HG03103 (cell line): ENCODE data around the gene SYNC.
A peak's percentile ranks its signal among the peaks of the same experiment; 100 is the strongest.
"Not testable (repeated sequence)": the region's sequence is repeated elsewhere in the genome, so short reads cannot be mapped to it uniquely, and the experiment has no call there.

Experiments
- ATAC-seq: cut with Tn5 transposase; IDR thresholded peaks from one replicate; pipeline ENCODE4 v1.9.1; 2021; ENCODE audit warnings: low read depth; ENCODE audit not compliant: unreplicated experiment

The SYNC gene

DNA sequence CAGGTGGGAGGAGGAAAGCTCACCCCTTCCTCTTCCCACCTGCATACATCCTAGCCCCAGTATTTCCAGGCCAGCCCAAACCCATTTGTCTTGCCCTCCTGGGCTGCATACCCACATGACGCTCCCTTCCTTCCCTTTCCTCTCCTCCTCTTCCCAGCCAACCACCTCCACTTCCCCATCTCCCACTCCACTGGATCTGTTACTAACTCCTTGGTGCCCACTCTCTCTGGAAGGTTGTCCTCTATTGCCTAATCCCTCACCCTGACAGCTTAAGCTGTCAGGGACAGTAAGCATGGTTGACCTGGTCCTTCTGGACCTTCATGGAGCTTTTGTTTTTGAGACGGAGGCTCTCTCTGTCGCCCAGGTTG, 23.0 kb upstream of the SYNC start:
- ATAC-seq = no peak

DNA sequence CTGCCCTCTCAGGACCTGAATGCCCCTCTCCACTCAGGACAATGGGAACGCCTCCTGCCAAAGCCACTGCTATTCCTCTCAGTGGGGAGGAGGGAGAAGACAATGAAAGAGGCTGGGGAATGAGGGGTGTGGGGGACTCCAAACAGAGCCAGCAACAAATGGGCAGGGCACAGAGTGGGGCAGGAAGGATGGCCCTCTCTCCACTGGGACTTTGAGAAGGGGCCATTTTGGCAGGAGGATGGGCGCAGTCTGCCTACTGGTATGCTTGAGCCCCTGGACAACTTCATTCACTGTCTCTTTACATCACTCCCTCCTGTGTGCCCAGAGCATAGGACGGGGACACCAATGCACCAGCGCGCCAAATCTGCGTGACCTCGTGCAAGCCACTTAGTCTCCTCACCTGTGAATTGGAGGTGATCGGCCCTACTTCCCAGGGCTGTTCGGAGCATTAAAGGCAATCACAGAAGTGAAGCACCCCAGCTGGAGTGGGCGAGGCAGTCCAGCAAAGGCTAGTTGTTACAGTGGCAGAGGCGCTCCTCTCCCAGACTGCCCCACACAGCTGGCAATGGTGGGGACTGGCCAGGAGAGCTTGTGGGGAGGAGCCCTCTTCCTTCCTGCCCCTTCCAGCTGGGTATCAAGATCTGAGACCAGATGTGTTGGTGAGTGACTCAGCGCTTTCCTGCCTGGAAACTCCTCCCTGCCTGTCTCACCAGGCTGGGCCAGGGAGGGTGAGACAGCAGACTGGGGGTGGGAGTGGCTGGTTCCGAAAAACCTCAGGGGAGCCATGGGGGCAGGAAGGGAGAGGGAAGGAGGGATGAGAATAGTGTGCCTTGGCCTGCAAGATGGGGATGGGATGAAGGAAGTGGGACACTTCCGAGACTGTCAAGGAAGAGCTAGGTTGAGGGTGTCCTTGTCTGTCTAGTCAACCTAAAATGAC, 22.4 kb upstream of the SYNC start:
- no peak for ATAC-seq

DNA sequence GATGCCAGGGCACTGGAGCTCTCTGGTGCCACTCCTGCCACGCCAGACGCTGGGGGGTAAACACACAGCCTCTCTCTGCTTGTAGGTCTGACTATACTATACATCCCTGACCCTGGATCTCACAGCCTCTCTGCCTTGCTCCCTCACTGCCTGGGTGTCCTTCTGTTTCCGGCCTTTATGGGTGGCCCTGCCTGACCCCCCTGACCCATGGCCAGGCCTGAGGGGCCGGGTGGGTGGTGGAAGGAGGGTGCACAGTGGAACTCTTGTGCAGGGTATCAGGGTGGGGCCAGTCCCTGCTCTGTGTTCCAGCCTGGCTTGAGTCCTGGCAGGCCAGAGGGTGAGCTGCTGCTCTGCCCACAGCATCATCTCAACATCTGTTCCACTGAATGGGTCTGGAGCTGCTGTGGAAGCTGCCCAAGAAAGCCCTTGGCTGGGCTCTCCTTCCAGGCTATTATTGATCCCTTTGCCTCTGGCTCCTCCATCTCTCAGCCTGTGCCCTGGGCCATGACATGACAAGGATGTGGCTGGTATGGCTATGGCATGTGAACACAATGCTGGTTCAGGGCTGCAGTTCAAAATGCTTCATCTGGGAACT, 17.2 kb upstream of the SYNC start:
- no peak for ATAC-seq

- no peak for ATAC-seq
Observed at GRCh38 chr1:32718527-32718926, 16.0 kb upstream of the SYNC start.

- no peak for ATAC-seq
Observed at GRCh38 chr1:32718036-32718435, 15.5 kb upstream of the SYNC start.

GRCh38 chr1:32717503-32717902, 14.9 kb upstream of the SYNC start:
- ATAC-seq = no peak

DNA sequence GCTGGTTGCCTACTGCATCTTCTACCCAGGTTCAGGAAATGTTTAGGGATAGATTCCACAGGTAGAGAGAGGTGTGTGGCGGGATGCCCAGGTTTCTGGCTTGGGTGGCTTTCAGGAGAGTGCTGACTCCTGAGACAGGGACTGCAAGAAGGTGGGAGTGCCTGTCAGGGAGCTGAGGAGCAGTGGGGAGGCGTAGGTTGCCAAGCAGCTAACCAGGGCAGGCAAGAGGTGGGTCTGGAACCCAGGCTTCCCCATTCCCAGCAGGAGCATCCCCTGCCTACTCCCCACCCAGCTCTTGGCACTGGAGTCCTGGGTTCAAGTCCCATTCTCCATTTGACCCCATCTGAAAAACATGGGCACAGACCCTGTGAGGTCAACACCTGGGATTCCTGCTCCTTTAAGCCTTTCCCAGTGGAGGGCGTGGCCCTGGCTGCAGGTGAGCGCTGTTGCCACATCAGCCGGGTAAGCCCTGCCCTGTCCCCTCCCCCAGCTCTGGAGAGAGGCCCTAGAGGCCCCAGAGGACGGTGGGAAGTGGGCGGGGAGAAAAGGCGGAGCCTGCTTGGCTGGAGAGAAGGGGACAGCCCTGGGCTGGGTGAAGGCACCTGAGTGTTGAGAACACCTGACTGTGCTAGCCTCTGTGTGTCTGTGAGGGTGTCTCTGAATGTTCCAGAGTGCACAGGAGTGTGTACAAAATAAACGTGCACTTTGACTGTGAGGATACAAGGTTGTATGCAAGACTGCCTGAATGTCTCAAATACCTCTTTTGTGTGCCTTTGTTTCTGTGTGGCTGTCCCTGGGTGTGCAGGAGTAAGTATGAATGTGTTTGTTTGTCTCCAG, 14.0 kb upstream of the SYNC start:
- ATAC-seq = peak; percentile 50

- ATAC-seq = no peak
Observed at GRCh38 chr1:32715901-32716311, 13.3 kb upstream of the SYNC start.

GRCh38 chr1:32714277-32714676, 11.7 kb upstream of the SYNC start:
- ATAC-seq = no peak

GRCh38 chr1:32713081-32713480, 10.5 kb upstream of the SYNC start:
- no peak for ATAC-seq

DNA sequence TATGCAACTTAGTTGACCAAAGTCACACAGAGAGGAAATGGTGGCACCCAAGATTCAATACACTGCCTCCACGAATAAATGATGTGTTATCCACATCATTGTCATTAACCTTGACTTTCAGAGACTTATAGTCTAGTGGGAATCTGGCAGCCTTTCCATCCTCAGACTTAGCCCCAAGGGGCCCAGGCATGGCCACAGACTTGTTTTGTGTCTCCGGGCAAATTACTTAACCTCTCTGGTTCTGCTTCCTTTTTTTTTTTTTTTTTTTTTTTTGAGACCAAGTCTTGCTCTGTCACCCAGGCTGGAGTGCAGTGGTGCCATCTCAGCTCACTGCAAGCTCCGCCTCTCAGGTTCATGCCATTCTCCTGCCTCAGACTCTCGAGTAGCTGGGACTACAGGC, 8.7 kb upstream of the SYNC start:
- not testable (repeated sequence) for ATAC-seq

DNA sequence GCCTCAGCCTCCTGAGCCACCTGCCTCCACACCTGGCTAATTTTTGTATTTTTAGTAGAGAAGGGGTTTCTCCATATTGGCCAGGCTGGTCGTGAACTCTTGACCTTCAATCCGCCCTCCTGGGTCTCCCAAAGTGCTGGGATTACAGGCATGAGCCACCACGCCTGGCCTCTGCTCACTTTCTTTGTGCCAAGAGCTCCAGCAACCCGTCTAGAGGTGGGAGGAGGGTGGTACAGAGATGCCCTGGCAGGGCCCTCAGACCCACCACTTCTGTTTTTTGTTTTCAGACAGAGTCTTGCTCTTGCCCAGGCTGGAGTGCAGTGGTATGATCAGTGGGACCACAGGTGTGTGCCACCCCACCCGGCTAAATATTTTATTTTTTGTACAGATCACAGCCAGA, 6.9 kb upstream of the SYNC start:
- ATAC-seq = no peak

- no peak for ATAC-seq
Observed at GRCh38 chr1:32709075-32709474, 6.5 kb upstream of the SYNC start.

DNA sequence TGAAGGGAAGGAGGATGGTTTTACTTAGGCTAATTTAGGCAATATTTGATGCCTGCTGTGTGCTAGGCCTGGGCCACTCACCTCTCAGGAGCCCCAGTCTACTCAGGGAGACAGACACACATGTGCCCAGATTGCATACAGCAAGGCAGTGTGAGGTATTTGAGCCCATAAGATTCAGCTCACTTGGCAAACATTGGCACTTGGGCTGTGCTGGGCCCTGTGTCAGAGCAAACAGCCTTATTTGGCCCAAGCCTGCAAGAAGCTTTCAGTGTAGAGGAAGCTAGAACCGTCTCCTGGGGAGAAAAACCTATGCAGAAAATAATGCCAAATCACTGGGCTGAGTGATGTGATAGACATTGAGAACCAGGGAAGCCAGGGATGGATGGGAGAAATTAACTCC, 3.9 kb upstream of the SYNC start:
- no peak for ATAC-seq

- ATAC-seq = no peak
Observed at GRCh38 chr1:32705516-32705915, 2.9 kb upstream of the SYNC start.

- ATAC-seq = no peak
Observed at GRCh38 chr1:32703479-32704291, 1.1 kb upstream of the SYNC start.

DNA sequence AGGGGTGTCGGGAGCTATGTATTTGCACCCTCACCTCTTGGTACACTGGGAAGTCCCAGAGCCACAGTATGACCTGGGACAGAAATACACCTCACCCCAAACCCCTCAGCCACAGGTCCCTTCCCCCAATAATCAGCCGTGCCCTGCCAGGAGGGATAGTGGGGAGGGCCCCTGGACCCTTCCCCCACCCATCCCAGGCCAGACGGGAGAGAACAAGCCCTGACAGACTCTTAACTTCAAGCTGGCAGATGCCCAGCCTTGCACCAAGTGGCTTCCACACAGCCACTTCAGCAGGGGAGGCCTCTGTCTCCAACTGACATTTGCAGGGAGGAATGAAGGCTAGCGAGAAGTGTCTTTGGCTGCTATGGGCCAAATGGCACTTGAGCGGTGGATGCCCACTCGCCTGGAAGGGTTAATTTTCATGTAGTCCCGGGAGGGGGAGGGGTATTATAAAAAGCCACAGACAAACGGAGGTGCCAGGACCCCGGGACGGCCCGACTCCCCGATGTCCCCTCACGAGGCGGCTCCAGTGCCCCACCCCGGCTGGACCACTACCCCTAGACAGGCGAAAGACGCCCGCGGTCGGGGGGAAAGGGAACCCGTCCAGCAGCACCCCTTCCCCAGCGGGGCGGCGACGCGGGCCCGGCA, 495 bp downstream of the SYNC start:
- no peak for ATAC-seq

GRCh38 chr1:32701421-32701911, 1.1 kb downstream of the SYNC start:
- ATAC-seq = no peak

DNA sequence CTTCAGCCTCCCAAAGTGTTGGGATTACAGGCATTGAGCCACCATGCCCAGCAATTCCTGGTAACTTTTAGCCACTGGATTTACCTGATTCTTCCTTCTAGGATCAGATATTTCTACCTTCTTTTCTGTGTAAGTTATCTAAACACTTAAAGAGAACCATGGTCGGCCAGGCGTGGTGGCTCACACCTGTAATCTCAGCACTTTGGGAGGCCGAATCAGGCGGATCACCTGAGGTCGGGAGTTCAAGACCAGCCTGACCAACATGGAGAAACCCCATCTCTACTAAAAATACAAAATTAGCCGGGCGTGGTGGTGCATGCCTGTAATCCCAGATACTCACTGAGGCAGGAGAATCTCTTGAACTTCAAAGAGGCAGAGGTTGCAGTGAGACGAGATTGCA, 5.6 kb downstream of the SYNC start:
- ATAC-seq = not testable (repeated sequence)

DNA sequence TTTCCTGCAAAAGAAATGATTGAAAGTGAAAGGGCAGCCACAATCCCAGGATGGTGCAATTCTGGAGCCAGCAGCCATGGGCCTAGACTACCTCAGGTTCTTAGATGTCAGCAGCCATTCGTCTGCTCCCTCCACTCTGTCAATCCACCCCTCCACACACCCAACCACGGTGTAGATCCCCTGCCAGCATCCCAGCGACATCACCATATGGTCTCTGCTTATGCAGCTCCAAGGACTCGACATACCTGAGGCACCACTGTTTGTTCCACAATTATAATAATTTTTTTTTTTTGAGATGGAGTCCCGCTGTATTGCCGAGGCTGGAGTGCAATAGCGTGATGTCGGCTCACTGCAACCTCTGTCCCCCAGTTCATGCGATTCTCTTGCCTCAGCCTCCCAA, 6.5 kb downstream of the SYNC start:
- ATAC-seq = no peak
